HG02571 (cell line): ENCODE data around the gene FAM124B.

Experiments
- ATAC-seq: cut with Tn5 transposase; IDR thresholded peaks from one replicate; pipeline ENCODE4 v1.9.1; 2021; ENCODE audit warnings: mild to moderate bottlenecking, moderate library complexity; ENCODE audit not compliant: unreplicated experiment

FAM124B gene, protein sequence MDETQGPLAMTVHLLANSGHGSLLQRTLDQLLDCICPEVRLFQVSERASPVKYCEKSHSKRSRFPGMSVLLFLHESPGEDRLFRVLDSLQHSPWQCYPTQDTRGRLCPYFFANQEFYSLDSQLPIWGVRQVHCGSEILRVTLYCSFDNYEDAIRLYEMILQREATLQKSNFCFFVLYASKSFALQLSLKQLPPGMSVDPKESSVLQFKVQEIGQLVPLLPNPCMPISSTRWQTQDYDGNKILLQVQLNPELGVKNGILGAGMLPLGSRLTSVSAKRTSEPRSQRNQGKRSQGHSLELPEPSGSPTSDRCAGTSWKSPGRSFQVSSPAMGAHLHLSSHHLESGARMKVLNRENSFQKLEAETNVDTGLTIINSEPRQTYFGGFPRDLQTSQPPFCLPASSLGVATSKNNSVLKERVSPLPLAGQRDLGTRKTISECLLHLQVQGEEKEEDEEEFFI

GRCh38 chr2:224401641-224402342 is at the start of gene FAM124B:
Gene FAM124B (minus strand): TSS chr2:224402107. CDS start chr2:224401768, 339 bp downstream.
- peak; percentile 71 for ATAC-seq

- ATAC-seq: no peak
Measured at GRCh38 chr2:224449212-224450147, 47.6 kb upstream of the FAM124B start.

GRCh38 chr2:224448236-224448635 is 46.3 kb upstream of the FAM124B start:
- no peak for ATAC-seq

DNA sequence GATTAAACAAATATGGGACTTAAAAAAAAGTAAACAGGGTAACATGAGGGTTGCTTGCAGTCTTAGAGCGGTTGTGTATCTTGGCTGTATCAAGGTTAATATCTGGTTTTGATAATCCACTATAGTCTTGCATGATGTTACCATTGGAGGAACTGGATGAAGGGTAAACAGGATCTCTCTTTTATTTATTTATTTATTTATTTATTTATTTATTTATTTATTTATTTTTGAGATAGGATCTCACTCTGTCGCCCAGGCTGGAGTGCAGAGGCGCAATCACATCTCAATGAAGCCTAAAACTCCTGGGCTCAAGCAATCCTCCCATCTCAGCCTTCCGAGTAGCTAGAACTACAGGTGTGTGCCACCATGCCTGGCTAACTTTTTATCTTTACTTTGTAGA is 42.9 kb upstream of the FAM124B start:
- ATAC-seq: no peak

DNA sequence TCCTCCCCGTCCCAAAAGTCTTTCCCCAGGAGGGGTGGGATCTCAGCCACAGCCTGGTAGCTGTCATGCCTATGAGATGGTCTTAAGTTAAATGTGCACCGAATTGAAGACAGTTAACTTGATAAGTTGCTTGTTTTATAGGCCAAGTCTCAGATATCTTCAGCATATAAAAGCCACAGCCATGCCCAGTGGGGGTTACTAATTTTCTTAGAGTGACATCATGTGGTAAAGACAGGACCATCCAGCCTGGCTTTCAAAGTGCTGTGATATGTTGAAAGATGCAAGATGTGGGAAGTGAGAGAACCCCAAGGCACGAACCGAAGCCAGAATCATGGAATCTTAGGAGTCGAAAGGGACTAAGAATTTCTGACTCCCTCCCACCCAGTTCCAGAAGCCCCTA is 42.1 kb upstream of the FAM124B start:
- ATAC-seq: no peak

GRCh38 chr2:224442071-224442967 is 40.4 kb upstream of the FAM124B start:
- ATAC-seq: no peak

DNA sequence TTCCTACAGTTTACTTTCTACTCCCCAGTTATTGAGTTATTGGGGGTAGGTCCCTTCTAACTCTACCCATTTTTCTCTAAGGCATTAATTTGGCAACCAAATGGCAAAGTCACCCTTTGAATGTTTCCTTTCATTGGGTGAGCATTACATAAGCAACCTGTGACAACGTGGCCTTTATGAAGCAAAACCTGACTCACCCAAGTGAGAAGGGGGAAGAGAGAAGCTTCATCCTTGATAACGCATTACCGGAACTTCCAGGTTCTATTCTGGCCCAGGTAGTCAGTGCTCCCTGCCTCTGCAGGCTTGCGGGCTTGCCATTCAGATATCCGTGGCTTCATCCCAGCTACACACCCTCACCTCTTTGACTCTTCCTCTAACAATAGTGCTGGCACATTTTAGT is 39.1 kb upstream of the FAM124B start:
- no peak for ATAC-seq

DNA sequence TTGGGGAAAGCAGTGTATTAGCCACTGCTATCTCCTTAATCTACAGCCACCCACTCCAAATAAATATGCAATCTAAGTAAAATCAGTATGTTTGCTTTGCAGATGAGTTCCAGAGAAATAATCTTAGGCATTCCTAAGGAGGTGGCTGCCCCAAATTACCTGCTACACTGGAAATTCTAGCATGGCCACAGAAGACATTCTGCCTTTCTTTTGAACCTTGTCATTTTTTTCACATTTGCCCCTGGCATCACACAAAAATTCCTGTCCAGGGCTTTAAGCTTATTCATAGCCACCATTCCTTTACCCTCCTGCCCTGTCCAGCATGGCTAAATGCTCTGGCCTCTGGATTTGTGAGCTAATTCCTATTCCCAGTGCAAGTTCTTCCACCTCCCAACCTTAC is 36.8 kb upstream of the FAM124B start:
- ATAC-seq: no peak

GRCh38 chr2:224436634-224437033 is 34.7 kb upstream of the FAM124B start:
- ATAC-seq: no peak

GRCh38 chr2:224434618-224435017 is 32.7 kb upstream of the FAM124B start:
- ATAC-seq: no peak

- ATAC-seq: no peak
Measured at GRCh38 chr2:224433442-224433841, 31.5 kb upstream of the FAM124B start.

GRCh38 chr2:224432003-224432579 is 30.2 kb upstream of the FAM124B start:
- no peak for ATAC-seq

DNA sequence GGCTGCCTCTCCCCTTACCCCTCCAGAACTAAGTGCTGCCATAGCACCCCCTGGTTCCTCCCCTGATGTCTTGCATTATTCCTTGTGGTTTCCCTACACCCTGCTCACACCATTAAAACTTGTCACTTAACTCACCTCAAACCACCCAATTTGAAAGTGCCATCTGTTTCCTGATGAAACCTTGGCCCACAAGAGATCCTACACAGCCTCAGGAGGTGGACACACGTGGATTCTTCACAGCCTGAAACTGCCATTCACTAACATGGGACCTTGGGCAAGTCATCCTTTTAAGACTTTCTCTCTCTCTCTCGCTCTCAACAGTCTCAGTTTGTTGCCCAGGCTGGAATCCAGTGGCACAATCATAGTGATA is 27.5 kb upstream of the FAM124B start:
- no peak for ATAC-seq

DNA sequence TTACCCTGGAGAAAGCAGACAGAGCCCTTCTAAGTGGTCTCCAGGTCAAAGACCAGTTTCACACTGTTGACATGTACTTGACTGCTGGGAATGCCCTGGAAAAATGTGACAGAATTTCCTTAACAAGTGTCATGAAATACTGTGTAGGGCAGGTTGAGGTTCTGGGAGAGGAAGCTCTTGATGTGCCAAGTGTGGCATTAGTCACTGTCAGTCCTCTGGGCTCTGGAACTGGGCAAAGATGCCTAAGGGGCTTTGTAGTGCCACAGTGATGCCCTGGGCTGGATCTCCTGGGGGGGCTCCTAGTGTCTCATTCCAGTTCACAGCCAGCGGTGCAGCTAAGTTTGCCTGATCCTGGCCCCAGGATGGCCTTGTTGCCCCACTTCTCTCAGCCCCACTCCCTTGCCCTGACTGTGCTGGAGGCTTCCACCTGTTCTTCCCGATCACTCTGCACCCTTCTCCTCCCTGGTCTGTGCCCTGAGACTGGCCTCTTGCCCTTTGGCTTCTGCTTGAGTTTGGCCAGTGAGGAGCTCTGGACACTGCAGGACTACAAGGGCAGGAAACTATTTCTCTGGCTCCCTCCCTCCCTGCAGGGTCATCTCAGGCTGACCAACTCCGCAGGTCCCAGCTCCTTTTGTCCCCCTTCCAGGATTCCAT is 27.0 kb upstream of the FAM124B start:
- ATAC-seq: no peak

DNA sequence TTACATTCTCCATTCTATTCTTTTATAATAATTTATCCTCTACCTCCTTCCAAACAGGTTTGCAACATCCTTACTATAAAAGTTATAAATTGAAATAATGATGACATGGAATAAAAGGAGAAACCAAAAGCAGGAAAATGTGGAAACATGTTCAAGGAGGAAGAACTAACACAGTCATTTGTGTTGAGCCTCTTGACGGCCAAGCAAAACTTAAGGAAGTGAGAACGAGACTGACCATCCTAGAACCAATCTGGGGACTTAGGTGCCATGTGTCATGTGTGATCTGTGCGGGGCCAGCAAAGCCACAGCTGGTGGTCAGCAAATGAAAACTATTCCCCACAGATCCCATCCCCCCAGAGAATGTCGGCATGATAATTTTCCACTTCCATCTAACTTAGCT is 25.6 kb upstream of the FAM124B start:
- no peak for ATAC-seq

DNA sequence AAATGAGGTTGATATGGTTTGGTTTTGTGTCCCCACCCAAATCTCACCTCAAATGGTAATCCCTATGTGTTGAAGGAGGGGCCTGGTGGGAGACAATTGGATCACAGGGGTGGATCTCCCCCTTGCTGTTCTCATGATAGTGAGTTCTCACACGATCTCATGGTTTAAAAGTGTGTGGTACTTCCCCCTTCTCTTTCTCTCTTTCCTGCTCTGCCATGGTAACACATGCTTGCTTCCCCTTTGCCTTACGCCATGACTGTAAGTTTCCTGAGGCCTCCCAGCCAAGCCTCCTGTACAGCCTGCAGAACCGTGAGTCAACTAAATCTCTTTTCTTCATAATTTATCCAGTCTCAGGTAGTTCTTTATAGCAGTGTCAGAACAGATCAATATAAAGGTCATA is 24.7 kb upstream of the FAM124B start:
- no peak for ATAC-seq

DNA sequence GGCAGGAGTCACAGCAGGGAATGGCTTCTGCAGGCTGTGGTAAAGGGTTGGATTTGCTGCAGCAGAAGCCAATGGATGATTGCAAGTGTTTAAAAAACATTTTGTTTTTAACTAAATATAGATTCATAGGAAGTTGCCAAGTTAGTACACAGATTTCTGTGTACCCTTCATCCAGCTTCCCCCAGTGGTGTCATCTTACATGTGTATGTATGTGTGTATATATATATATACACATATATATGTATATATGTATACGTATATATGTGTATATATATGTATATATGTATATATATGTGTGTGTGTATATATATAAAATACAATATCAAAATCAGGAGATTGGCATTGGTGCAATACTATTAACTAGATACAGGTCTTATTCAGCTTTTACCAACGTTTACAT is 19.2 kb upstream of the FAM124B start:
- no peak for ATAC-seq

DNA sequence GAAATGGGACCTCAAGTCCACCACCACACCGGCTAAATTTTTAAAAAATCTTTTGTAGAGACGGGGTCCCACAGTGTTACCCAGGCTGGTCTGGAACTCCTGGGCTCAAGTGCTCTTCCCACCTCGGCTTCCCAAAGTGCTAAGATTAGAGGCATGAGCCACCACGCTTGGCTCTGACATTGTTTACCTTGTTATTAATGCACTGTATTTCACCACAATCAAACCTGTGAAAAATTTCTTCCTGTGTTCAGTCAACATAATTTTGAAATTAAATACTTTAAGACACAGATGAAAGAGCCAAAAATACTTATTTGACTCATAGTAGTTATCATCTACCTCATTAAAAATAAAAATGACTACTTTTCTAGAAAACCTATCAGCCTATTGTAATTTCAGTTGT is 16.0 kb upstream of the FAM124B start:
- ATAC-seq: no peak

- ATAC-seq: no peak
Measured at GRCh38 chr2:224417361-224417729, 15.4 kb upstream of the FAM124B start.
